Measurements from ENCODE around the gene SMIM41.

DNA sequence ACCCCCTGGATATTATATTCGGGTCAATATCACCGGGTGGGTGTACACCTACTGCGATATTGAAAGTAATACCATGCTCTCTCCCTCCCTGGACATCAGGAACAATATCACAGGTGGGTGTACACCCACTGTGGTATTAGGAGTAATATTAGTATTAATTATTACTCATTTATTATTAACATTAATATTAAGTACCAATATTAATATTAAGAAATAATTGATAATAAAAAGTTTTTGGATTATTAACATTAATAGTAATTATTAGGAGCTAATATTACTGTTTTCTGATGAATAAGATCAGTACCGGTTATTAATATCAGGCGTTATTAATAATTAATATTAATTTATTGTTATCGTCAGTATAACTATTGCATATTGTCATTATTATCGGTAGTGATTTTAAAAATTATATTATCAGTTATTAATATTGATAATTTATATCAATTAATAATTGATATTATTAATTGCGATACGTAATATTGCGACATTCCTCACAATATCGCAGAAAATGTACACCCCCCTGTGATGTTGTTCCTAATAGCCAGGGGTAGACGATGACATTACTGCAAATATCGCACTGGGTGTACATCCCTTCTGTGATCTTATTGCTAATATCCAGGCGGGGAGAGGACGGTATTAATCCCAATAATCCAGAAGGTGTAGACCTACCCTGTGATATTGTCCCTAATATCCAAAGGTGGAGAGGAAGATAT, 17.0 kb downstream of the SMIM41 start:
- no peak for TF ChIP-seq CTCF (IDR thresholded peaks at IDR 0.05)
- no peak for TF ChIP-seq POLR2A (IDR thresholded peaks at IDR 0.05)
- no peak for TF ChIP-seq POLR2AphosphoS5 (IDR thresholded peaks at IDR 0.05)
- no peak for TF ChIP-seq EP300 (IDR thresholded peaks at IDR 0.05; ENCODE audit: low read depth)
